GM19463 (cell line): ENCODE results near the gene COPB1.
A peak's percentile ranks its signal among the peaks of the same experiment; 100 is the strongest.

Experiments used
- ATAC-seq: cut with Tn5 transposase; IDR thresholded peaks from one replicate; pipeline ENCODE4 v1.9.1; 2021; ENCODE audit warnings: mild to moderate bottlenecking, moderate library complexity; ENCODE audit not compliant: unreplicated experiment

COPB1 gene

GRCh38 chr11:14506532-14506931, 6.9 kb upstream of the COPB1 start:
- ATAC-seq = no peak

- ATAC-seq = no peak
Observed at GRCh38 chr11:14503023-14503422, 3.4 kb upstream of the COPB1 start.

- ATAC-seq = no peak
Observed at GRCh38 chr11:14502039-14502438, 2.4 kb upstream of the COPB1 start.

- peak; percentile 48 for ATAC-seq
Observed at GRCh38 chr11:14500181-14500651, 605 bp upstream of the COPB1 start.

- peak; percentile 11 for ATAC-seq
Observed at GRCh38 chr11:14499178-14499559, 442 bp downstream of the COPB1 start.

GRCh38 chr11:14480716-14481115, 18.9 kb downstream of the COPB1 start:
- ATAC-seq = no peak

- ATAC-seq = no peak
Observed at GRCh38 chr11:14471127-14471526, 28.5 kb downstream of the COPB1 start.

GRCh38 chr11:14463623-14464022, 36.0 kb downstream of the COPB1 start:
- ATAC-seq = no peak

GRCh38 chr11:14460147-14460546, 39.5 kb downstream of the COPB1 start:
- ATAC-seq = no peak

- ATAC-seq = no peak
Observed at GRCh38 chr11:14458377-14458776, 41.2 kb downstream of the COPB1 start.

GRCh38 chr11:14455648-14456430, 43.8 kb downstream of the COPB1 start:
- ATAC-seq = no peak

- ATAC-seq = no peak
Observed at GRCh38 chr11:14454861-14455632, 44.6 kb downstream of the COPB1 start.

- no peak for ATAC-seq
Observed at GRCh38 chr11:14451825-14452224, 47.8 kb downstream of the COPB1 start.

GRCh38 chr11:14449302-14449714, 50.3 kb downstream of the COPB1 start:
- no peak for ATAC-seq

GRCh38 chr11:14448240-14448639, 51.4 kb downstream of the COPB1 start:
- ATAC-seq = no peak

GRCh38 chr11:14446701-14447169, 52.9 kb downstream of the COPB1 start:
- ATAC-seq = no peak

- ATAC-seq = no peak
Observed at GRCh38 chr11:14445542-14446530, 53.8 kb downstream of the COPB1 start.

- ATAC-seq = no peak
Observed at GRCh38 chr11:14444441-14445189, 55.0 kb downstream of the COPB1 start.

- ATAC-seq = no peak
Observed at GRCh38 chr11:14443638-14444037, 56.0 kb downstream of the COPB1 start.
